GM23338 (cell line): ENCODE measurements around the gene CYFIP1.

Source experiments
- CREB1 ChIP-seq: fragments of 250-450 bp; sonication (Bioruptor Pico); IDR thresholded peaks from 2 replicates; pipeline ENCODE4 v1.5.0; 2020; ENCODE audit warnings: low read depth, mild to moderate bottlenecking, moderate library complexity
- CTCF ChIP-seq, 2 experiments: fragments of 200-600 bp in 1 of 2; sonication (generic) in 1 of 2; conservative IDR thresholded peaks; 2 replicates each; pipeline versions ENCODE4 v1.5.1 to v1.6.1; 2016 to 2017; ENCODE audit warnings: antibody characterized with exemption in 2 of 2, low read depth in 2 of 2, mild to moderate bottlenecking in 2 of 2, moderate library complexity in 1 of 2
- ETS1 ChIP-seq: IDR thresholded peaks from 2 replicates; pipeline ENCODE4 v1.6.1; 2016; ENCODE audit warnings: antibody characterized with exemption
- EZH2 ChIP-seq: fragments of 200-600 bp; sonication (generic); IDR thresholded peaks from one replicate; pipeline ENCODE4 v1.8.0; 2017; ENCODE audit warnings: antibody characterized with exemption, mild to moderate bottlenecking, low read depth; ENCODE audit not compliant: unreplicated experiment
- EZH2phosphoT487 ChIP-seq: fragments of 200-600 bp; sonication (generic); IDR thresholded peaks from one replicate; pipeline ENCODE4 v1.8.1; 2018; ENCODE audit warnings: antibody characterized with exemption; ENCODE audit not compliant: unreplicated experiment
- JUNB ChIP-seq: IDR thresholded peaks from one replicate; pipeline ENCODE4 v1.6.1; 2016; ENCODE audit warnings: antibody characterized with exemption; ENCODE audit not compliant: unreplicated experiment
- NANOG ChIP-seq: IDR thresholded peaks from 2 replicates; pipeline ENCODE4 v1.6.1; 2016; ENCODE audit warnings: antibody characterized with exemption, borderline replicate concordance
- POLR2AphosphoS5 ChIP-seq: IDR thresholded peaks from 2 replicates; pipeline ENCODE4 v1.6.1; 2016; ENCODE audit warnings: antibody characterized with exemption, low read depth
- REST ChIP-seq: IDR thresholded peaks from one replicate; pipeline ENCODE4 v1.6.1; 2018; ENCODE audit warnings: antibody characterized with exemption; ENCODE audit not compliant: unreplicated experiment
- STAT1 ChIP-seq: IDR thresholded peaks from one replicate; pipeline ENCODE4 v1.6.1; 2016; ENCODE audit warnings: antibody characterized with exemption; ENCODE audit not compliant: unreplicated experiment
- ZNF114 ChIP-seq: fragments of 250-450 bp; sonication (Bioruptor Pico); IDR thresholded peaks from 2 replicates; pipeline ENCODE4 v1.5.0; 2020; ENCODE audit warnings: mild to moderate bottlenecking, moderate library complexity
- ZNF331 ChIP-seq: fragments of 250-450 bp; sonication (Bioruptor Pico); IDR thresholded peaks from 2 replicates; pipeline ENCODE4 v1.5.0; 2020; ENCODE audit warnings: low read depth, mild to moderate bottlenecking, moderate library complexity
- ZNF462 ChIP-seq: fragments of 250-450 bp; sonication (Bioruptor Pico); IDR thresholded peaks from 2 replicates; pipeline ENCODE4 v1.5.0; 2020; ENCODE audit warnings: mild to moderate bottlenecking, moderate library complexity

GRCh38 chr15:22831473-22831872 is 148.7 kb downstream of the CYFIP1 start:
- TF ChIP-seq CTCF (conservative IDR thresholded peaks at IDR 0.05; ENCODE audit: low read depth in 2 of 2): no peak
- no peak for TF ChIP-seq CREB1 (CRISPR knock-in tag)
- no peak for TF ChIP-seq EZH2
- TF ChIP-seq EZH2phosphoT487: no peak
- TF ChIP-seq JUNB: no peak
- no peak for TF ChIP-seq POLR2AphosphoS5
- no peak for TF ChIP-seq NANOG
- TF ChIP-seq REST: no peak
- no peak for TF ChIP-seq ETS1
- TF ChIP-seq ZNF331: no peak
- no peak for TF ChIP-seq STAT1
- TF ChIP-seq ZNF114 (CRISPR knock-in tag): no peak
- TF ChIP-seq ZNF462 (CRISPR knock-in tag): no peak
